ENCODE data around the gene SNRPB. TPM values are rescaled to one million over a fixed set of nuclear protein-coding genes. Genes with fewer than 3 reads are reported as not detected.
"Not testable (repeated sequence)": the region's sequence is repeated elsewhere in the genome, so short reads cannot be mapped to it uniquely, and the experiment has no call there.

Gene SNRPB
- total RNA-seq, 1 donor from 2014 or later = 103 TPM

DNA sequence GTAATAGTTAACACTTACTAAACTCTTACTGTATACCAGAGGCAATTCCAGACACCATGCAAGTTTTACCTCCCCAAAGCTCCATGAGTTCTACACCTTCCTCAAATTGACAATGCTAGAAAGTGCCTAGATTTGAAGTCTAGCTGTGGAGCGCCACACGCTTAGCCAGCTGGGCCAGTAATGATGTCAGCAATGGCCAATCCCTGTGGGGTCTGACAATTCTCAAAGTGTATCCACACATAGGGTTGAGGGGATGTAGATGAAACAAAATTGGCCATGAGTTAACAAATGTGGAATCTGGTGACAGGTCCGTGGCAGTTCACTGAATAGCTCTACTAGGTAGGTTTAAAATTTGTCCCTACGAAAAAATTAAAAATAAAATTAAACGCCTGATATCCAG, 36.9 kb upstream of the SNRPB start:
- DNase-seq (ENCODE audit: low spot score) = no peak
- Mint-ChIP-seq H3K36me3 (ENCODE audit: low read depth) (peaks cover 2% of the 10 kb centered on the region), H3K27ac (ENCODE audit: unreplicated experiment) (no peak overlapping the region), H3K4me3 (ENCODE audit: unreplicated experiment) (peak overlapping the region; percentile 100), H3K9me3 (ENCODE audit: low read depth) (peaks cover 5% of the 10 kb centered on the region), H3K27me3 (ENCODE audit: low read depth) (peaks cover 2% of the 10 kb centered on the region), H3K4me1 (ENCODE audit: low read depth) (peaks cover 13% of the 10 kb centered on the region)
- TF ChIP-seq, protein P1, sequence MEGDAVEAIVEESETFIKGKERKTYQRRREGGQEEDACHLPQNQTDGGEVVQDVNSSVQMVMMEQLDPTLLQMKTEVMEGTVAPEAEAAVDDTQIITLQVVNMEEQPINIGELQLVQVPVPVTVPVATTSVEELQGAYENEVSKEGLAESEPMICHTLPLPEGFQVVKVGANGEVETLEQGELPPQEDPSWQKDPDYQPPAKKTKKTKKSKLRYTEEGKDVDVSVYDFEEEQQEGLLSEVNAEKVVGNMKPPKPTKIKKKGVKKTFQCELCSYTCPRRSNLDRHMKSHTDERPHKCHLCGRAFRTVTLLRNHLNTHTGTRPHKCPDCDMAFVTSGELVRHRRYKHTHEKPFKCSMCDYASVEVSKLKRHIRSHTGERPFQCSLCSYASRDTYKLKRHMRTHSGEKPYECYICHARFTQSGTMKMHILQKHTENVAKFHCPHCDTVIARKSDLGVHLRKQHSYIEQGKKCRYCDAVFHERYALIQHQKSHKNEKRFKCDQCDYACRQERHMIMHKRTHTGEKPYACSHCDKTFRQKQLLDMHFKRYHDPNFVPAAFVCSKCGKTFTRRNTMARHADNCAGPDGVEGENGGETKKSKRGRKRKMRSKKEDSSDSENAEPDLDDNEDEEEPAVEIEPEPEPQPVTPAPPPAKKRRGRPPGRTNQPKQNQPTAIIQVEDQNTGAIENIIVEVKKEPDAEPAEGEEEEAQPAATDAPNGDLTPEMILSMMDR (IDR thresholded peaks at IDR 0.05) = no peak

DNA sequence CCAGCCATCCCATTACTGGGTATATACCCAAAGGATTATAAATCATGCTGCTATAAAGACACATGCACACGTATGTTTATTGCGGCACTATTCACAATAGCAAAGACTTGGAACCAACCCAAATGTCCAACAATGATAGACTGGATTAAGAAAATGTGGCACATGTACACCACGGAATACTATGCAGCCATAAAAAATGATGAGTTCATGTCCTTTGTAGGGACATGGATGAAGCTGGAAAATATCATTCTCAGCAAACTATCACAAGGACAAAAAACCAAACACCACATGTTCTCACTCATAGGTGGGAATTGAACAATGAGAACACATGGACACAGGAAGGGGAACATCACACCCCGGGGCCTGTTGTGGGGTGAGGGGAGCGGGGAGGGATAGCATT, 35.8 kb upstream of the SNRPB start:
- peaks cover 13% of the 10 kb centered on the region for H3K4me1 Mint-ChIP-seq (ENCODE audit: low read depth)
- H3K4me3 Mint-ChIP-seq (ENCODE audit: unreplicated experiment); H3K27ac Mint-ChIP-seq (ENCODE audit: unreplicated experiment); H3K27me3 Mint-ChIP-seq (ENCODE audit: low read depth); H3K9me3 Mint-ChIP-seq (ENCODE audit: low read depth); H3K36me3 Mint-ChIP-seq (ENCODE audit: low read depth); DNase-seq (ENCODE audit: low spot score): not testable (repeated sequence)

DNA sequence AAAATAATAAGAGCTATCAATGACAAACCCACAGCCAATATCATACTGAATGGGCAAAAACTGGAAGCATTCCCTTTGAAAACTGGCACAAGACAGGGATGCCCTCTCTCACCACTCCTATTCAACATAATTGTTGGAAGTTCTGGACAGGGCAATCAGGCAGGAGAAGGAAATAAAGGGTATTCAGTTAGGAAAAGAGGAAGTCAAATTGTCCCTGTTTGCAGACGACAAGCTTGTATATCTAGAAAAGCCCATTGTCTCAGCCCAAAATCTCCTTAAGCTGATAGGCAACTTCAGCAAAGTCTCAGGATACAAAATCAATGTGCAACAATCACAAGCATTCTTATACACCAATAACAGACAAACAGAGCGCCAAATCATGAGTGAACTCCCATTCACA, 34.2 kb upstream of the SNRPB start:
- not testable (repeated sequence) for DNase-seq (ENCODE audit: low spot score); H3K27ac Mint-ChIP-seq (ENCODE audit: unreplicated experiment); H3K27me3 Mint-ChIP-seq (ENCODE audit: low read depth); H3K4me3 Mint-ChIP-seq (ENCODE audit: unreplicated experiment); H3K9me3 Mint-ChIP-seq (ENCODE audit: low read depth); H3K36me3 Mint-ChIP-seq (ENCODE audit: low read depth)
- H3K4me1 Mint-ChIP-seq (ENCODE audit: low read depth) = peaks cover 13% of the 10 kb centered on the region

DNA sequence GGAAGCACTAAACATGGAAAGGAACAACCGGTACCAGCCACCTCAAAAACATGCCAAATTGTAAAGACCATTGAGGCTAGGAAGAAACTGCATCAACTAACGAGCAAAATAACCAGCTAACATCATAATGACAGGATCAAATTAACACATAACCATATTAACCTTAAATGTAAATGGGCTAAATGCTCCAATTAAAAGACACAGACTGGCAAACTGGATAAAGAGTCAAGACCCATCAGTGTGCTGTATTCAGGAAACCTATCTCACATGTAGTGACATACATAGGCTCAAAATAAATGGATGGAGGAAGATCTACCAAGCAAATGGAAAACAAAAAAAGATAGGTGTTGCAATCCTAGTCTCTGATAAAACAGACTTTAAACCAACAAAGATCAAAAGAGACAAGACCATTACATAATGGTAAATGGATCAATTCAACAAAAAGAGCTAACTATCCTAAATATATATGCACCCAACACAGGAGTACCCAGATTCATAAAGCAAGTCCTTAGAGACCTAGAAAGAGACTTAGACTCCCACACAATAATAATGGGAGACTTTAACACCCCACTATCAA, 32.3 kb upstream of the SNRPB start:
- not testable (repeated sequence) for H3K4me3 Mint-ChIP-seq (ENCODE audit: unreplicated experiment); H3K4me1 Mint-ChIP-seq (ENCODE audit: low read depth); H3K27ac Mint-ChIP-seq (ENCODE audit: unreplicated experiment); DNase-seq (ENCODE audit: low spot score); H3K9me3 Mint-ChIP-seq (ENCODE audit: low read depth); H3K27me3 Mint-ChIP-seq (ENCODE audit: low read depth)
- H3K36me3 Mint-ChIP-seq (ENCODE audit: low read depth) = peaks cover 17% of the 10 kb centered on the region

DNA sequence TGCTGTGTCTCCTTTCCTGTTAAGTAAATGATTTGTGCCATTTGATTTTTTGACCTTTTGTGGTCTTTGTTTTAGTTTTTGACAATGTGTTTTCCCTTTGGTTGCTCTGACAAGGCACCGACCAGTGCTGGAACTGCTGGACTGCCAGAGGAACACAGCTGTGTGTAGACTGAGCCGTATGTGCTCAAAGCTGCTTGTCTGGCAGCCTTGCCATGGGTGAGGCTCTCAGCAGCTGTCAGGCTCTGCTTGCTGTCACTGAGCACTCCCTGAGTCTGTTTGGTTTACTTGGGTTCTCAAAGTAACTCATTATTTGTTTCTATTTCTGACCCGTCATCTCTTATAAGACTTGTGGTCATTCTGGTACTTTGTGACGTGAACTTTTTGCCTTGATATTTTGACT, 15.1 kb upstream of the SNRPB start:
- no peaks in the 10 kb centered on the region for H3K9me3 Mint-ChIP-seq (ENCODE audit: low read depth)
- H3K4me3 Mint-ChIP-seq (ENCODE audit: unreplicated experiment) = no peak overlapping the region
- TF ChIP-seq, protein P1 (IDR thresholded peaks at IDR 0.05) = no peak
- no peak for DNase-seq (ENCODE audit: low spot score)
- H3K4me1 Mint-ChIP-seq (ENCODE audit: low read depth) = no peaks in the 10 kb centered on the region
- H3K27me3 Mint-ChIP-seq (ENCODE audit: low read depth) = no peaks in the 10 kb centered on the region
- H3K27ac Mint-ChIP-seq (ENCODE audit: unreplicated experiment) = no peak overlapping the region
- peaks cover 45% of the 10 kb centered on the region for H3K36me3 Mint-ChIP-seq (ENCODE audit: low read depth)

DNA sequence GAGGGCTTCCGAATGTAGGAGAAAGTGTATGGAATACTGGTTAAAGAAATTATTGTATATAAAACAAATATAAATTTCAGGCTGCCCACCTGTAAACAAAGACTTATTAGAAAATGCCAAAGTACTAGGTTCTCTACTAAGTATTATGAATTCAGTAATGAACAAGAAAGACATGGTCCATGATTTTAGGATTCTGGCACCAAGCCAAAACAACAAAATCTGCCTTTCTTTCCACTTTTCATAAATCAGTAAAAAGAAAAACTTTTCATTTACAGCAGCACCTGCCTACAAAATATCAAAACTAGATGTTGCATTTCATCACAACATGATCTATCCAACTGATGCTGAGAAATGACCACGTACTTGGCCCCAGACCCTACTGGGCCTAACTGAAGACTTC, 14.5 kb upstream of the SNRPB start:
- Mint-ChIP-seq H3K27ac (ENCODE audit: unreplicated experiment) (no peak overlapping the region), H3K4me1 (ENCODE audit: low read depth) (no peaks in the 10 kb centered on the region), H3K4me3 (ENCODE audit: unreplicated experiment) (no peak overlapping the region), H3K27me3 (ENCODE audit: low read depth) (no peaks in the 10 kb centered on the region), H3K36me3 (ENCODE audit: low read depth) (peaks cover 49% of the 10 kb centered on the region), H3K9me3 (ENCODE audit: low read depth) (no peaks in the 10 kb centered on the region)
- TF ChIP-seq, protein P1 (IDR thresholded peaks at IDR 0.05) = no peak
- DNase-seq (ENCODE audit: low spot score) = no peak

DNA sequence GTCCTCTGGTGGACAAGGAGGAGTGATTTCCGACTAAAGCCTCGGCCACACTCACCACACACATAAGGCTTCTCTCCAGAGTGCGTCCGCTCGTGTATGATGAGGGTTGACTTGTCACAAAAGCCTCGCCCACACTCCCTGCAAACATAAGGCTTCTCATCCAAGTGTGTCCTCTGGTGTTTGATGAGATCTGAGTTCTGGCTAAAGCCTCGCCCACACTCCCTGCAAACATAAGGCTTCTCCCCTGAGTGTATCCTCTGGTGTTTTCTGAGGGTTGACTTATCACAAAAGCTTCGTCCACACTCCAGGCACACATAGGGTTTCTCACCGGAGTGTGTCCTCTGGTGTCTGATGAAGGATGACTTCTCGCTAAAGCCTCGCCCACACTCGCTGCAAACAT, 12.9 kb upstream of the SNRPB start:
- H3K4me3 Mint-ChIP-seq (ENCODE audit: unreplicated experiment) = no peak overlapping the region
- H3K27ac Mint-ChIP-seq (ENCODE audit: unreplicated experiment) = no peak overlapping the region
- no peak for DNase-seq (ENCODE audit: low spot score)
- TF ChIP-seq, protein P1 (IDR thresholded peaks at IDR 0.05) = no peak
- H3K27me3 Mint-ChIP-seq (ENCODE audit: low read depth) = no peaks in the 10 kb centered on the region
- no peaks in the 10 kb centered on the region for H3K9me3 Mint-ChIP-seq (ENCODE audit: low read depth)
- peaks cover 46% of the 10 kb centered on the region for H3K36me3 Mint-ChIP-seq (ENCODE audit: low read depth)
- no peaks in the 10 kb centered on the region for H3K4me1 Mint-ChIP-seq (ENCODE audit: low read depth)
